AG04449 (cell line): ENCODE data around the gene BANP.

ENCODE experiments used
- CTCF ChIA-PET: fragments of 350-600 bp; formaldehyde crosslinking; extraction: SDS; loops from one replicate; lab custom pipeline; 2021; ENCODE audit warnings: antibody characterized with exemption; lab: Yijun Ruan, JAX
- POLR2A ChIA-PET: fragments of 400-600, 350-600 bp; formaldehyde crosslinking; extraction: SDS; loops from one replicate; lab custom pipeline; 2020; ENCODE audit warnings: antibody characterized with exemption, inconsistent platforms; lab: Yijun Ruan, JAX
- DNase-seq: peaks from one replicate; pipeline ENCODE4 v3.0.0-alpha.2; 2010; ENCODE audit warnings: low read depth, low spot score
- H3K4me3 ChIP-seq: 2 replicates; pipeline ENCODE4 v1.5.1; 2011; ENCODE audit warnings: low read depth, mild to moderate bottlenecking, control low read depth, low read length
- CTCF ChIP-seq: IDR thresholded peaks from one replicate; pipeline ENCODE4 v1.5.1; 2011; ENCODE audit warnings: mild to moderate bottlenecking, moderate library complexity, low read length, control low read depth, inconsistent platforms; ENCODE audit not compliant: insufficient read depth; ENCODE audit errors: missing control alignments

The BANP gene

DNA sequence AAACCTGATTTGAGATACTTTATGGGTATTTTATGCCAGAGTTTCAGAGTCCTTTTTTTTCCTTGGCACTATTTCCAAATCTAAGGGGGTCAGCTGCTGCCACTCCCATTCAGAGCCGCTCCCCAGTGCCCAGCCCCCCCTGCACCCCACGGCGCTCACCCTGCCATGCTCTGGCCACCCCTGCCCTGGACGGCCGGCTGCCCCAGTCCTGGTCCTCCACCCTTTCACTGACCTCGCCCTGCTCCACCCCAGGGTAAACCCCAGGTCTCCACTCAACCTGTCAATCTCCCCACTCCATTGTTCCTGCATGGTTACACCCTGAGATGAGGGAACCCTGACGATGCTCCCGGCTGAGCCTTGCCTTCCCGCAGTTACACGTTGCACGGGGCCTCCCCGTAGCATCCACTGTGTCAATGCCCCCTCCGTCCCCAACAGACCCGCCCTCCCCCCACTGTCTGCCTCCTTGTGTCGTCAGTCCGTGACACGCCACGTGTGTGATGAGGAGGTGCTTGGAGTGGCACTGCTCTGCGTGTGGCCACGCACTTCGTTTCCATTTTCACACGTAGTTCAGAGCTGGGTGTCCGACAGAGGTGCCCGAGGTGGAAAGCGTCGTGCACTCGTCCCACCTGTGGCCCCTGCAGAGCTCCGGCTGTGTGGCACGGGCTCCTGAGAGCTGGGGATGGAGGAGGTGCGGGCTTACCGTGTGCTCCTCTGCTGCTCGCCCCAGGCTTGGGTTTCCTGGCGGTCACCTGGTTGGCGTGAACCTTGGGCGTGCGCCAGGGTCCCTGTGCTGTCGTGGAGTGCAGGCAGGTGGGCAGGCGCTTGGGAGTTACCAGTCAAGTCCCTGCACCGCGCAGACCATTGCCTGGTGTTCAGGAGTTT is 116.5 kb downstream of the BANP start:
- TF ChIP-seq CTCF = no peak
- no peak overlapping the region for H3K4me3 ChIP-seq
- no peak for DNase-seq
- ChIA-PET POLR2A (no interaction called here), CTCF (no interaction called here)

- ChIA-PET POLR2A (no interaction called here), CTCF (no interaction called here)
- DNase-seq = no peak
- no peak for TF ChIP-seq CTCF
- no peak overlapping the region for H3K4me3 ChIP-seq
Observed at GRCh38 chr16:88068476-88069396, 117.5 kb downstream of the BANP start.

DNA sequence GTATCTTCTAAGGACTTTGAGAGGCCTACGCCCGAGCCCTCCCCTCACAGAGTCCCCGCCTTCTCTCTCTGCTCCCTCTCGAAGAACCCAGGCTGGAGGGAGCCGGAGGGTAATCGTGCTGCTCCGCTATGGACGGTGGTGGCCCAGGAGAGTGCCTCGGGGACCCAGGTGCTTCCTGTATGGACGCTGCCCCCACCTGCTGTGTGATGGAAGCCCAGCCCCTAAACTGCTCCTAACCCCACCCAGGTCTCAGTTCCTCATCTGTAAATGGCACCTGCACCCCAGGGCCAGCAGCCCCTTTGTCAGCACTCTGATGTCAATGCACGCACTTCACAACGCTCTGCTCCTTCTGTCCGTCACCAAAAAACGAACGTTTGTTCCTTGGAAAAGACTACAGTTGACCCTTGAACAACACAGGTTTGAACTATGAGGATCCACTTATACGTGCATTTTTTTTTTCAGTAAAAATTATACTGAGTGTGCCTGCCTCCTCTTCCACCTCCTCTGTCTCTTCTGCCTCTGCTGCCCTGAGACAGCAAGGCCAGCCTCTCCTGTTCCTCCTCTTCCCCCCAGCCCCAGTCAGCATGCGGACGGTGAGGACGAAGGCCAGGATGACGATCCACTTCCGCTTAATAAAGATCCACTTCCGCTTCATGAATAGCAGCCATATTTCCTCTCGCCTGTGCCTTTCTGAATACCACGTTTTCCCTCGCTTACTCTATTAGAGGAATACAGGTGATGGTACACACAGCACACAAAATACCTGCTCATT is 118.3 kb downstream of the BANP start:
- no peak for TF ChIP-seq CTCF
- ChIA-PET CTCF (no interaction called here), POLR2A (no interaction called here)
- H3K4me3 ChIP-seq = no peak overlapping the region
- DNase-seq = no peak

DNA sequence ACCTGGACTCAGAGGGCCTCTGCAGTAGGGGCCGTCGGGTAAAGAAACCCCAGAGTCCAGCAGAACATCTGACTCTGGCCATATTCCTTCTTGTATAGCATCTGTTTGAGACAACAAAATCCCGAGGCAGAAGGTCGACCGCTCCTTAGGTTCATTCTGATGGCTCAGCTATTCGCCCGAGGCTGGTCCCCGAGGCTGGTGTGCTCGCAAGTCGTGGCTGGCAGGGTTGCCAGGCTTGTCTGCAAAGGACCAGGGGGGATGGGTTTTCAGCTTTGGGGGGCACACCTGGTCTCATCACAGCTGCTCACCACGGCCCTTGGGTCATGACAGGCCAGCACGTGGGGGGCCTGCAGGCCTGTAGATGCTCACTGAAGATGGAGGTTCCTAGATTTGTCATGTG is 119.1 kb downstream of the BANP start:
- TF ChIP-seq CTCF = no peak
- no peak for DNase-seq
- ChIA-PET CTCF (no interaction called here), POLR2A (no interaction called here)
- no peak overlapping the region for H3K4me3 ChIP-seq

DNA sequence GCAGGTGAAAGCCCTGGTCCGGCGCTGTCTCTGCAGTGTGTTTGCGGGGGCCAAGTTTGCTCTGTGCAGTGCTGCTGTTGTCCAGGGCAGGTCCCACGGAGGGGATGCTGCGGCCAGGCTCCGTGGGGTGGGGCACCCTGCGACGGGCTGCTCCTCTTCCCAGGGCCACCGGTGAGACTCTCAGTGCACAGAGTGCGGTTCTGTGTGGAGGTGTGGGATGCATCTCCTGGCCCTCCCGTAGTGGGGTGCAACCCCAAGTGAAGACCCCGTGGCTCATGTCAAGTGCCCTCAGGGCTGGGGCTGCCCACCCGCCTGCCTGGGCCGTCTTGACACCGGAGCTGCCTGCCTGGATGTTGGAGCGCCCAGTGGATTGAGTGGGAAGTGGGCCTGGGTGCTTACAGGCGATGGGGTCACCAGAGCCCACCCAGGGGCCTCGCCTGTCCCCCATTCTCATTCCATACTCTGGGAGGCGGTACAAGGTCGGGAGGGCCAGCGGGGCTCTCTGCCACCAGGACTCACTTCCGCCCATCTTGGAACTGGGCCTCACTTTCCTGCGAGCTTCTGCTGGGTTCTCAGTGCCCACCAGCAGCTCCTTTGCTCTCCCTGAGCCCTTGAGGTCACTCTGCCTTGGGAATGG is 119.9 kb downstream of the BANP start:
- TF ChIP-seq CTCF = no peak
- no peak for DNase-seq
- ChIA-PET CTCF (no interaction called here), POLR2A (no interaction called here)
- no peak overlapping the region for H3K4me3 ChIP-seq
